ENCODE measurements around the gene PCDHA1. TPM values are rescaled to one million over a fixed set of nuclear protein-coding genes. Genes with fewer than 3 reads are reported as not detected.
A peak's percentile ranks its signal among the peaks of the same experiment; 100 is the strongest.
"Not testable (repeated sequence)": the region's sequence is repeated elsewhere in the genome, so short reads cannot be mapped to it uniquely, and the experiment has no call there.

The PCDHA1 gene
- total RNA-seq, 4 donors from 2014 or later = not detected

DNA sequence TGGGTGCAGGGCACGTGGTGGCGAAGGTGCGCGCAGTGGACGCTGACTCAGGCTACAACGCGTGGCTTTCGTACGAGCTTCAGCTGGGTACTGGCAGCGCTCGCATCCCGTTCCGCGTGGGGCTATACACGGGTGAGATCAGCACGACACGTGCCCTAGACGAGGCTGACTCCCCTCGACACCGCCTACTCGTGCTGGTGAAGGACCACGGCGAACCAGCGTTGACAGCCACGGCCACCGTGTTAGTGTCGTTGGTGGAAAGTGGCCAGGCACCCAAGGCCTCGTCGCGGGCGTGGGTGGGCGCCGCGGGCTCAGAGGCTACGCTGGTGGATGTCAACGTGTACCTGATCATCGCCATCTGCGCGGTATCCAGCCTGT, 10.8 kb downstream of the PCDHA1 start:
- no peak overlapping the region for H3K4me3 ChIP-seq (ENCODE audit: low read depth, poor library complexity, severe bottlenecking)
- WGBS, 2 donors = 65 to 68% methylated on average over 30 to 35 of the region's 39 CpGs
- no peak for DNase-seq (ENCODE audit: low spot score in 2 of 2)
- TF ChIP-seq POLR2A (IDR thresholded peaks at IDR 0.05) = no peak
- TF ChIP-seq CTCF (IDR thresholded peaks at IDR 0.05) = no peak
- intact Hi-C loops (cut with DNase I; ENCODE audit: low total_unique reads) = no loop called here

GRCh38 chr5:140800816-140801493, 15.0 kb downstream of the PCDHA1 start, which contains the start of gene PCDHA3:
PCDHA3 (plus strand) TSS chr5:140801057.
- no peak within 1 kb of the TSS for H3K4me3 ChIP-seq (ENCODE audit: low read depth, poor library complexity, severe bottlenecking)
- no peak for DNase-seq (ENCODE audit: low spot score in 2 of 2)
- 21 to 23% methylated on average over 29 of the region's 29 CpGs for WGBS, 2 donors
- TF ChIP-seq POLR2A (IDR thresholded peaks at IDR 0.05) (no peak), CTCF (IDR thresholded peaks at IDR 0.05) (no peak)
- intact Hi-C loops (cut with DNase I; ENCODE audit: low total_unique reads) = no loop called here

DNA sequence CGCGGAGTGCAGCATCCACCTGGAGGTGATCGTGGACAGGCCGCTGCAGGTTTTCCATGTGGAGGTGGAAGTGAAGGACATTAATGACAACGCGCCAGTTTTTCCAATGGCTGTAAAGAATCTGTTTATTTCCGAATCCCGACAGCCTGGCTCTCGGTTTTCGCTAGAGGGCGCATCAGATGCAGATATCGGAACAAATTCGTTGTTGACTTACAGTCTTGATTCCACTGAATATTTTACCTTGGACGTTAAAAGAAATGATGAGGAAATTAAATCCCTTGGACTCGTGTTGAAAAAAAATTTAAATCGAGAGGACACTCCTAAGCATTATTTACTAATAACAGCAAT, 15.5 kb downstream of the PCDHA1 start:
- WGBS, 2 donors = 14 to 19% methylated on average over 15 to 16 of the region's 16 CpGs
- no peak for DNase-seq (ENCODE audit: low spot score in 2 of 2)
- intact Hi-C loops (cut with DNase I; ENCODE audit: low total_unique reads) = no loop called here
- no peak overlapping the region for H3K4me3 ChIP-seq (ENCODE audit: low read depth, poor library complexity, severe bottlenecking)
- no peak for TF ChIP-seq CTCF (IDR thresholded peaks at IDR 0.05)
- TF ChIP-seq POLR2A (IDR thresholded peaks at IDR 0.05) = no peak

DNA sequence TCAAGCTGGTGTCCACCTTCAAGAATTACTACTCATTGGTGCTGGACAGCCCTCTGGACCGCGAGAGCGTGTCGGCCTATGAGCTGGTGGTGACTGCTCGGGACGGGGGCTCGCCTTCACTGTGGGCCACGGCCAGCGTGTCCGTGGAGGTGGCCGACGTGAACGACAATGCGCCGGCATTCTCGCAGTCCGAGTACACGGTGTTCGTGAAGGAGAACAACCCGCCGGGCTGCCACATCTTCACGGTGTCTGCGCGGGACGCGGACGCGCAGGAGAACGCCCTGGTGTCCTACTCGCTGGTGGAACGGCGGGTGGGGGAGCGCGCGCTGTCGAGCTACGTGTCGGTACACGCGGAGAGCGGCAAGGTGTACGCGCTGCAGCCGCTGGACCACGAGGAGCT, 16.4 kb downstream of the PCDHA1 start:
- intact Hi-C loops (cut with DNase I; ENCODE audit: low total_unique reads); H3K4me3 ChIP-seq (ENCODE audit: low read depth, poor library complexity, severe bottlenecking); DNase-seq (ENCODE audit: low spot score in 2 of 2): not testable (repeated sequence)
- WGBS, 2 donors = 44 to 60% methylated on average over 38 to 43 of the region's 45 CpGs

DNA sequence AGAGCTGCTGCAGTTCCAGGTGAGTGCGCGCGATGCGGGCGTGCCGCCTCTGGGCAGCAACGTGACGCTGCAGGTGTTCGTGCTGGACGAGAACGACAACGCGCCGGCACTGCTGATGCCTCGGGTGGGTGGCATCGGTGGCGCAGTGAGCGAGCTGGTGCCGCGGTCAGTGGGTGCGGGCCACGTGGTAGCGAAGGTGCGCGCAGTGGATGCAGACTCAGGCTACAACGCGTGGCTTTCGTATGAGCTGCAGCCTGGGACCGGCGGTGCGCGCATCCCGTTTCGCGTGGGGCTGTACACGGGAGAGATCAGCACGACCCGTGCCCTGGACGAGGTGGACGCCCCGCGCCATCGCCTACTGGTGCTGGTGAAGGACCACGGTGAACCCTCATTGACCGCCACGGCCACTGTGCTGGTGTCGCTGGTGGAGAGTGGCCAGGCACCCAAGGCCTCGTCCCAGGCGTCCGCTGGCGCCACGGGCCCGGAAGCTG, 16.9 kb downstream of the PCDHA1 start:
- DNase-seq (ENCODE audit: low spot score in 2 of 2) = no peak
- TF ChIP-seq CTCF (IDR thresholded peaks at IDR 0.05) (no peak), POLR2A (IDR thresholded peaks at IDR 0.05) (no peak)
- intact Hi-C loops (cut with DNase I; ENCODE audit: low total_unique reads) = no loop called here
- WGBS, 2 donors = 46 to 50% methylated on average over 21 to 50 of the region's 53 CpGs
- no peak overlapping the region for H3K4me3 ChIP-seq (ENCODE audit: low read depth, poor library complexity, severe bottlenecking)

GRCh38 chr5:140806834-140807775, 21.2 kb downstream of the PCDHA1 start, which contains the start of gene PCDHA4:
PCDHA4 (plus strand) TSS chr5:140807068.
- peak in 1 of 2 donors; percentile 81 for DNase-seq (ENCODE audit: low spot score in 2 of 2)
- intact Hi-C loops (cut with DNase I; ENCODE audit: low total_unique reads) = no loop called here
- TF ChIP-seq CTCF (IDR thresholded peaks at IDR 0.05) (no peak), POLR2A (IDR thresholded peaks at IDR 0.05) (no peak)

GRCh38 chr5:140808241-140808888, 22.4 kb downstream of the PCDHA1 start:
- H3K4me3 ChIP-seq (ENCODE audit: low read depth, poor library complexity, severe bottlenecking); intact Hi-C loops (cut with DNase I; ENCODE audit: low total_unique reads); DNase-seq (ENCODE audit: low spot score in 2 of 2): not testable (repeated sequence)
- WGBS, 2 donors = 55 to 62% methylated on average over 37 to 54 of the region's 62 CpGs

More at GRCh38 chr5:140806834-140807775, 21.2 kb downstream of the PCDHA1 start, which contains the start of gene PCDHA4:
- 18 to 26% methylated on average over 31 to 47 of the region's 47 CpGs for WGBS, 2 donors
- no peak within 1 kb of the TSS for H3K4me3 ChIP-seq (ENCODE audit: low read depth, poor library complexity, severe bottlenecking)

All from lower leg skin (tissue), 4 donors.